A673 (cell line): ENCODE results near the gene HSPB2. TPM values are rescaled to one million over a fixed set of nuclear protein-coding genes. Genes with fewer than 3 reads are reported as not detected.
"Not testable (repeated sequence)": the region's sequence is repeated elsewhere in the genome, so short reads cannot be mapped to it uniquely, and the experiment has no call there.

Experiments used
- BruUV-seq: library from RNA; stranded (reverse); fragments of 400-500 nt; replicated peaks from 2 replicates; lab custom pipeline; 2021; lab: Mats Ljungman, UMichigan
- CTCF ChIA-PET: fragments of 300-600 bp; sonication (Branson Sonifier 250); formaldehyde crosslinking; loops from one replicate; lab custom pipeline; 2022; ENCODE audit warnings: antibody characterized with exemption; lab: Charles Lee
- POLR2A ChIA-PET: fragments of 300-600 bp; sonication (Branson Sonifier 250); formaldehyde crosslinking; loops from one replicate; lab custom pipeline; 2022; ENCODE audit warnings: antibody characterized with exemption; ENCODE audit not compliant: low non-redundant PET; lab: Charles Lee
- DNase-seq: peaks from one replicate; pipeline ENCODE4 v3.0.0-alpha.2; 2015; ENCODE audit warnings: low spot score
- H3K27ac ChIP-seq: fragments of 200-600 bp; sonication (generic); 2 replicates; pipeline ENCODE4 v1.5.1; 2016; ENCODE audit warnings: mixed run types, low read depth, mild to moderate bottlenecking, mixed read lengths, antibody characterized with exemption, low read length; ENCODE audit not compliant: poor library complexity, severe bottlenecking
- H3K27me3 ChIP-seq: fragments of 200-600 bp; sonication (generic); replicated peaks from 2 replicates; pipeline ENCODE4 v1.6.1; 2017; ENCODE audit warnings: mixed run types, low read depth, mild to moderate bottlenecking, mixed read lengths, antibody characterized with exemption, low read length; ENCODE audit not compliant: insufficient read depth, poor library complexity
- H3K36me3 ChIP-seq: fragments of 200-600 bp; sonication (generic); 2 replicates; pipeline ENCODE4 v1.6.1; 2016; ENCODE audit warnings: mixed run types, mild to moderate bottlenecking, mixed read lengths, antibody characterized with exemption, low read length; ENCODE audit not compliant: insufficient read depth, poor library complexity, severe bottlenecking
- H3K4me1 ChIP-seq: fragments of 200-600 bp; sonication (generic); 2 replicates; pipeline ENCODE4 v1.6.1; 2017; ENCODE audit warnings: mixed run types, mild to moderate bottlenecking, mixed read lengths, antibody characterized with exemption, low read length; ENCODE audit not compliant: insufficient read depth, poor library complexity, severe bottlenecking
- H3K4me3 ChIP-seq: fragments of 200-600 bp; sonication (generic); 2 replicates; pipeline ENCODE4 v1.5.1; 2016; ENCODE audit warnings: low read depth, mixed run types, mild to moderate bottlenecking, mixed read lengths, low read length; ENCODE audit not compliant: poor library complexity, severe bottlenecking
- H3K9me3 ChIP-seq: fragments of 200-600 bp; sonication (generic); 2 replicates; pipeline ENCODE4 v1.6.1; 2016; ENCODE audit warnings: mixed run types, low read depth, mild to moderate bottlenecking, mixed read lengths, antibody characterized with exemption, low read length; ENCODE audit not compliant: poor library complexity, severe bottlenecking
- EZH2 ChIP-seq: fragments of 200-600 bp; sonication (generic); IDR thresholded peaks from 2 replicates; pipeline ENCODE4 v1.6.1; 2017; ENCODE audit warnings: borderline replicate concordance, low read depth, mild to moderate bottlenecking, mixed read lengths, antibody characterized with exemption, low read length; ENCODE audit not compliant: poor library complexity, severe bottlenecking
- intact Hi-C: fragments of 100-400 bp; cut with micrococcal nuclease; formaldehyde crosslinking; loops from one replicate; pipeline ENCODE4 v1.10.0; 2022; ENCODE audit not compliant: unreplicated experiment
- total RNA-seq: library from RNA; stranded (reverse); gene quantifications from 2 replicates; pipeline ENCODE4 v1.2.3, GENCODE V29; 2021
- TF ChIP-seq, protein P1 (sequence below): fragments of 300-800, 200-600 bp; sonication (generic); conservative IDR thresholded peaks from 2 replicates; pipeline ENCODE4 v1.5.1; 2017; ENCODE audit warnings: low read depth, mild to moderate bottlenecking, antibody characterized with exemption, low read length, moderate library complexity, mixed read lengths

HSPB2 gene
- total RNA-seq, 1 experiment from 2014 or later = not detected

GRCh38 chr11:111932611-111932950, 20.0 kb downstream of the HSPB2 start:
- Histone ChIP-seq H3K27me3 (no peaks in the 10 kb centered on the region), H3K9me3 (no peaks in the 10 kb centered on the region), H3K36me3 (no peaks in the 10 kb centered on the region), H3K27ac (no peak overlapping the region), H3K4me3 (no peak overlapping the region), H3K4me1 (peaks cover 16% of the 10 kb centered on the region)
- BruUV-seq = no TSS peak
- no peak for DNase-seq
- TF ChIP-seq EZH2 = no peak
- TF ChIP-seq, protein P1, sequence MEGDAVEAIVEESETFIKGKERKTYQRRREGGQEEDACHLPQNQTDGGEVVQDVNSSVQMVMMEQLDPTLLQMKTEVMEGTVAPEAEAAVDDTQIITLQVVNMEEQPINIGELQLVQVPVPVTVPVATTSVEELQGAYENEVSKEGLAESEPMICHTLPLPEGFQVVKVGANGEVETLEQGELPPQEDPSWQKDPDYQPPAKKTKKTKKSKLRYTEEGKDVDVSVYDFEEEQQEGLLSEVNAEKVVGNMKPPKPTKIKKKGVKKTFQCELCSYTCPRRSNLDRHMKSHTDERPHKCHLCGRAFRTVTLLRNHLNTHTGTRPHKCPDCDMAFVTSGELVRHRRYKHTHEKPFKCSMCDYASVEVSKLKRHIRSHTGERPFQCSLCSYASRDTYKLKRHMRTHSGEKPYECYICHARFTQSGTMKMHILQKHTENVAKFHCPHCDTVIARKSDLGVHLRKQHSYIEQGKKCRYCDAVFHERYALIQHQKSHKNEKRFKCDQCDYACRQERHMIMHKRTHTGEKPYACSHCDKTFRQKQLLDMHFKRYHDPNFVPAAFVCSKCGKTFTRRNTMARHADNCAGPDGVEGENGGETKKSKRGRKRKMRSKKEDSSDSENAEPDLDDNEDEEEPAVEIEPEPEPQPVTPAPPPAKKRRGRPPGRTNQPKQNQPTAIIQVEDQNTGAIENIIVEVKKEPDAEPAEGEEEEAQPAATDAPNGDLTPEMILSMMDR = no peak
- intact Hi-C loops = loop anchor here (5.0 to 10.0 kb wide), 3 partner anchors 50 to 152 kb away; partner anchors contain the start of genes SDHD and TIMM8B
- ChIA-PET POLR2A (no interaction called here), CTCF (interaction anchor here (0.7 kb wide), 1 partner anchor 49 kb away, joined by 7 read pairs; no protein-coding TSS in a partner anchor)

DNA sequence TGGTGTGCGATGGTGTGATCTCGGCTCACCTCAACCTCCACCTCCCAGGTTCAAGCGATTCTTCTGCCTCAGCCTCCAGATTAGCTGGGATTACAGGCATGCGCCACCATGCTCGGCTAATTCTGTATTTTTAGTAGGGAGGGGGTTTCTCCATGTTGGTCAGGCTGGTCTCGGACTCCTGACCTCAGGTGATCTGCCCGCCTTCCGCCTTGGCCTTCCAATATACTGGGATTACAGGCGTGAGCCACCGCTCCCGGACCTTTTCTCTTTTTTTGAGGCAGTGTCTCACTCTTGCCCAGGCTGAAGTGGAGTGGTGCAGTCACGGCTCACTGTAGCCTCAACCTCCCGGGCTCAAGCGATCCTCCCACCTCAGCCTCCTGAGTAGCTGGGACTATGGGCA, 20.6 kb downstream of the HSPB2 start:
- CTCF ChIA-PET, BruUV-seq, DNase-seq, POLR2A ChIA-PET, H3K9me3 ChIP-seq, H3K4me3 ChIP-seq, H3K36me3 ChIP-seq, H3K27ac ChIP-seq, H3K27me3 ChIP-seq: not testable (repeated sequence)
- peaks cover 22% of the 10 kb centered on the region for H3K4me1 ChIP-seq
- intact Hi-C loops = loop anchor here (5.0 to 10.0 kb wide), 3 partner anchors 49 to 152 kb away; partner anchors contain the start of genes SDHD and TIMM8B

- Histone ChIP-seq H3K36me3 (no peaks in the 10 kb centered on the region), H3K4me3 (no peak overlapping the region), H3K27ac (no peak overlapping the region), H3K27me3 (no peaks in the 10 kb centered on the region), H3K9me3 (no peaks in the 10 kb centered on the region), H3K4me1 (peaks cover 29% of the 10 kb centered on the region)
- intact Hi-C loops = loop anchor here (5.0 to 10.0 kb wide), 3 partner anchors 48 to 151 kb away; partner anchors contain the start of genes SDHD and TIMM8B
- BruUV-seq = no TSS peak
- no peak for TF ChIP-seq EZH2
- TF ChIP-seq, protein P1 = no peak
- ChIA-PET POLR2A (no interaction called here), CTCF (no interaction called here)
- DNase-seq = no peak
These were observed 21.3 kb downstream of the HSPB2 start for GRCh38 chr11:111933872-111934271.

DNA sequence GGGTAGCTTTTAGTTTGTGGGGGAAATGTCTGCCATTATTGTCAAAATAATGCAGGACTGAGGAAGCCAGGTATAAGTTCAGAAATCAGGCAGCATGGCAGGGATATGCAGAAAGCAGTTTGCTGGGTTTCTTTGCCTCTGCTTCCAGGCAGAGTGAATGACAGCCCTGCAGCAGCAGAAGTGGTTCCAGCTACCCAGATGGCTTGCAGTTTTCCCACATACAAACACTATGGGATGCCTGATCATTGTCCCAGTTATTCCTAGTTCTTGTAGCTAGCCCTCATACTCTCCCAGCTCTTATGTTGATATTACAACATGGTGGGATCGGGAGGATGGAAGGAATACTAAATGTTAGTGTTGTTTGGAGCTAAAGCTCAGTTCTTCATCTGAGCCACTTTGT, 21.8 kb downstream of the HSPB2 start:
- no peaks in the 10 kb centered on the region for H3K27me3 ChIP-seq
- TF ChIP-seq EZH2 = no peak
- TF ChIP-seq, protein P1 = no peak
- H3K9me3 ChIP-seq = no peaks in the 10 kb centered on the region
- intact Hi-C loops = loop anchor here (5.0 to 10.0 kb wide), 3 partner anchors 48 to 150 kb away; partner anchors contain the start of genes SDHD and TIMM8B
- ChIA-PET POLR2A (no interaction called here), CTCF (no interaction called here)
- no peak overlapping the region for H3K4me3 ChIP-seq
- peaks cover 34% of the 10 kb centered on the region for H3K4me1 ChIP-seq
- H3K36me3 ChIP-seq = no peaks in the 10 kb centered on the region
- no peak for DNase-seq
- H3K27ac ChIP-seq = no peak overlapping the region
- no TSS peak for BruUV-seq
